GM21529 (cell line): ENCODE measurements around the gene SNN.

ENCODE experiments used
- ATAC-seq: cut with Tn5 transposase; IDR thresholded peaks from one replicate; pipeline ENCODE4 v1.9.1; 2021; ENCODE audit not compliant: unreplicated experiment

The SNN gene

DNA sequence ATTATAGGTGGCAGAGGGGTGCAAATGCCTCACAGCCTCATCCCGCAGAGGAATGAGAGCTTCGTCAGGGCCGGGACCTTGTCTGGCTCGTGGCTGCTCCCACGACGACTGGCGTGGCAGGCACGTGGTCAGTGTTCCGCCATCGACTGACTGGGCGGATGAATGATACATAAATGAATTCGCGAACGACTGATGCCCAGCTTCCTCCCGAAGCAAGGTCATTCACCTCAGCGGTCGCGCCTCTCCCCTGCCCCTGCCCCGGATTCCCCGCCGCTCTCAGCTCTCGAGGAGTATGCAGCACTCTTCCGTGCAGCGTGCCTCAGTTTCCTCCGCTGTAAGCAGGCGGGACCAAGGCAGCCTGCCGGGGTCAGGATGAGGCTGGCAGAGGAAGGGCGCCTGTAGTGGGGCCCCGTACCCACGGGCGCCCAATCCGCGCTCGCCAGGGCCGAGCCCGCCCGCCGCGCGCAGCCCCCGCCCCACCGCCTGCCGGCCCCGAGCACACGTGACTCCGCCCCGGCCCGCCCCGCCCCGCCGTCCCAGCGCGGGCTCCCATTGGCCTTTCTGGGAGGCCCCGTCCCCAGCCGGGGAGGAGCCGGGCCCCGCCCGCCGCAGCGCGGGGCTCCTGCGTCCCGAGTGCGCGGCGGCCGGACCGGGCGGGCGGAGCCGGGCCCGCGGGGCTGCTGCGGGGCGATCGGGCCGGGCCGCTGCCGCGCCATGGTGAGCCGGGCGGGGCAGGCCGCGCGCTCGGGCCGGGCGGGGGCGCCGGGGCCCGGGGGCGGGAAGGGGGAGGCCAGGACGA lies at the start of gene SNN:
Gene SNN (plus strand): TSS at position 632 of the 799 bp plus-strand sequence. CDS start 7,605 bp downstream, outside the sequence.
- ATAC-seq: peak; percentile 55

DNA sequence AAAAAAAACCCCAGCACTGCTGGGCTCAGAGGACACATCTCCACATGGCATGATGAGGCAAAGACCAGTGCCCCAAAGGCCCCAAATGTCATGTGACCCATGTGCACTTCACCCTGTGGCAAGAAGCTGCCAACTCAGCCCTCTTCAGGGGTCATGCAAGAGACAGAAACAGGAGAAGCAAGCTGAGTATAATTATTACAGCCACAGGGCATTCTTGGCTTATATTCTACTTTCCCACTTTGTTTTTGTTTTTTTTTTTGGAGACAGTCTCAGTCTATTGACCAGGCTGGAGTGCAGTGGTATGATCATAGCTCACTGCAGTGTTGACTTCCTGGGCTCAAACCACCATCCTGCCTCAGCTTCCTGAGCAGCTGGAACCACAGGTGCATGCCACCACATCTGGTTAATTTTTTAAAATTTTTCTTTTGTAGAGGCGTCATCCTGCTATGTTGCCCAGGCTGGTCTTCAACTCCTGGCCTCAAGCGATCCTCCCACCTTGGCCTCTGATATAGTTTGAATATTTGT lies 48.9 kb upstream of the SNN start:
- no peak for ATAC-seq

DNA sequence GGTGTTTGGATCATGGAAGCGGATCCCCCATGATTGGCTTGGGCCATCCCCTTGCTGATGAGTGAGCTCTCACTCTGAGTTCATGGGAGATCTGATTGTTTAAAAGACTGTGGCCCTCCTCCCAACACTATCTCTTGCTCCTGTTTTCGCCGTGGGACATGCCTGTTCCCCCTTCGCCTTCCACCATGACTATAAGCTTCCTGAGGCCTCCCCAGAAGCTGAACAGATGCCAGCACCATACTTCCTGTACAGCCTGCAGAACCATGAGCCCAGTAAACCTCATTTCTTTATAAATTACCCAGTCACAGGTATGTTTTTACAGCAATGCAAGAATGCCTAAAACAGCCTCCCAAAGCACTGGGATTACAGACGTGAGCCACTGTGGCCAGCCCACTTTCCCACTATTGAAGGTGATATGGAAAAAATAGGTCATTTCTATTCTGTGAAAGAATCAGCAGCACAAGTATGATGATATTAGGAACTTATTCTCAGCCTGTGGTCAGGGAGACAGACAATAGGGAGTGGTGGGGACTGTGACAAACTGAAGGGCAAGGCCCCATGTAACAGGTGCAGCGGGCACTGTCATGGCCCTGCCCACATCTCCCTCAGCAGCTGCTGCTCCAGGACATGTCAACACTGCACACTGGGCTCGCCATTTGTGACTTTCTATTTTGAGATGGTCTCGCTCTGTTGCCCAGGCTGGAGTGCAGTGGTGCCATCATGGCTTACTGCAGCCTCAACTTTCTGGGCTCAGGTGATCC lies 47.8 kb upstream of the SNN start:
- no peak for ATAC-seq

DNA sequence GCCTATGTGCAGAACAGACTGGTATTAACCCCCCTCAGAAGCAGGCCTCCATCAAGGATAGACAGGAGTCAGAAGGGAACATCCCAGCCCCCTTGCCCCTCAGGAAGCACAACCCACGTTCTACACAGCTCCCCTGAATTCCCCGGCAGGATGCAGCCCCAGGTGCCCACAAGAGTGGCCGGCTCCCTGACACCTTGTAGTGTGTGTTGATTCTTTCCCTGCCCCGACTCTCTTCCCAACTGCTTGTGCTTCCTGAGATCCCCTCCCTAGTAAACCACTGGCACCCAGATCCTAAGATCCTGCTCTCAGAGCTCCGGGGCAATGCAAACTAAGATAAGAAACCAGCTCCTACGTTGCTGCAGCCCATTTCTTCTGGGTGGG lies 46.7 kb upstream of the SNN start:
- no peak for ATAC-seq

DNA sequence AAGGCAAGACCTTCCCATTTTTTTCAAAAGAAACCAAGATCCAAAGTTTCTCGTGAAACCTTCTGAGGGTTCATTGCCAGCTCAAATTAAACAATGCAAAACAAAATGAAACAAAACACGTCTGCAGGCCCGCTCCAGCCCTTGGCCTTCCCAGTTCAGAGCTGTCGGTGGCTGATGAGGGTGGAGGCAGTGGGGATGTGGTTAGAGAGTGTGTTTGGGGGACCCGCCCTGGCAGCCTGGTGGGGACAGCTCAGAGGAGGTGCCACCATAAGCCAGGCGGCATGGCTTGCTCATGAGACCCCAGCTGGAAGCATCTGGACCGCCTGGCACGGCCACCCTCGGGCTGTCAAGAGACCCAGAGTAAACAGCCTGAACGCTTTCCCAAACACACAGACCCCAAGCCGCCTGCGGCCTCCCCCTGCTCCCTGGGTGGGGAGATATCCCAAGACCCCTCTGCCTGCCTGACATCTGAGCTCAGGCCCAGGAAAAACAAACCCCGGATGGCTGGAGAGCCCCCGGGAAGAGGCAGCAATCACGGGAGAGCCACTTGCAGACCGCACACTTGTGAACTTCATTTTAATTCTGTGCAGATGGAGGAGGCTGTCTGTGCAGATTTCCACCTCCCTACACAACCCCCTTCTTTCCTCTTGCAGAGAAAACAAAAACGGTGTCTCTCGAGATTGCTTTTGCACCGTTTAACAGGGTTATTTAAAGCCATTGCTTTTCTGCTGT lies 46.2 kb upstream of the SNN start:
- no peak for ATAC-seq

DNA sequence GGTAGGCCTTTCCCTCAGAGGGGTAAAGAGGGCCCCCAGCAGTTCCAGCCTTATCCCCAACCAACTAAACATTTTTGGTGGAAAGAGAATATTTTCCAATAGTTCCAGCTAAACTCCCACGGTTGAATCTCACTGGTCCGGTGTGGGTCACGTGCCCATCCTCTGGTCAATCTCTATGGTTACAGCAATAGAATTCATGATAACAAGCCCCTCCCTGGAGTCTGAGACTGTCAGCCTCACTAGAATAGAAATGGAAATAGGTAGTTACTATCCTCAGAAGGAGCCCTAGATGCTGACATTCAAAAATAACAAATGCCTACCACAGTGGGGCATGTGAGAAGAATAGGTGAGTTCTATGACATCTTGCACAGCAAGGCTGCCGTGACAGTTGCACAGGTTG lies 44.0 kb upstream of the SNN start:
- no peak for ATAC-seq

DNA sequence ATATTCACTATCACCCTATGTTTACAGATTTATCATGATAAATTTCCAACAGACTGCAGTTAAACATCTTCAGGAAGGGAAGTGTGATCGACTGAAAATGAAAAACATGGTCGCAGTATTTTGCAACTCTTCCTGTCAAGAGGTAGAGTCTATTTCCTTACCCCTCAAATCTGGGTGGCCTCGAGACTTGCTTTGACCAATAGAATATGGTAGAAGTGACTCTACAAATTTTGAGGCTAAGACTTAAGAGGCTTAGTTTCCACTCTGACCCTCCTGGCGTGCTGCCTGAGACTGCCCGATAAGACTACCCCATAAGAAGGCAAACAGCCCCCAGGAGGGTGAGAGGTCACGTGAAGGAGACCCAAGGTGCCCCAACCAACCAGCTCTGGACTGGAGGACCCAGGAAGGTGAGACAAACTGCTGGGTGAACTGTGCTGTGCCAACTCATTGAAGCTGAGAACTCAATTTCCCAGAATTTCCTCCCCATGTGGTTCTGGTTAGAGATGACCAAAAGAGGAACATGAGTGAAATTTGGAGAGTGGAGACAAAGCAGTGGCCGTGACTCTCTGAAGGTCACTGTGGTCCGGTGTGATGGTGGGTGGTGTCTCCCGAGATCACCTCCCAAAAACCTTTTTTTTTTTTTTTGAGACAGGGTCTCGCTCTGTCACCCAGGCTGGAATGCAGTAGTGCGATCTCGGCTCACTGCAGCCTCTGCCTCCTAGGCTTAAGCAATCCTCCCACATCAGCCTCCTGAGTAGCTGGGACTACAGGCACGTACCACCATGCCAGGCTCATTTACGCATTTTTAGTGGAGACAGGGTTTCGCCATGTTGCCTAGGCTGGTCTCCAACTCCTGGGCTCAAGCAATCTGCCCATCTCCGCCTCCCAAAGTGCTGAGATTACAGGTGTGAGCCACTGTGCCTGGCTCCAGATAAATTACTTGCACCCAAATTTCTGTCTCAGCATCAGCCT lies 43.3 kb upstream of the SNN start:
- no peak for ATAC-seq

DNA sequence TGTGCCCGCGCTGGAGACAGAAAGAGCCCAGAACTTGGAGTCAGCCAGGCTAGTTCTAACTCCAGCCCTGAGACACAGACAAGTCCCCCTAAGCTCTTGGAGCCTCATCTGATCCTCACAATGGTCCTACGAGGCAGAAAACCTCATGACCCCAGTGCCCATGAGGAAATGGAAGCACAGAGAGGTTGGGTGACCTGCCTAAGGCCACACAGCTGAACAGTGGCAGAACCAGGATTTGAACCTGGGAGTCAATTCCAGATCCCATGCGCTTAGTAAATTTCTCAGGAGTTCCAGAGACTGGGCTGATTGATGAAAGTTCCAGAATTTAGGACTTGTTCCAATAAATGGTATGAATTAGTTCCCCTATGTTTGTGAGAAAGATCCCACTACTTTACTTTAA lies 42.5 kb upstream of the SNN start:
- no peak for ATAC-seq

DNA sequence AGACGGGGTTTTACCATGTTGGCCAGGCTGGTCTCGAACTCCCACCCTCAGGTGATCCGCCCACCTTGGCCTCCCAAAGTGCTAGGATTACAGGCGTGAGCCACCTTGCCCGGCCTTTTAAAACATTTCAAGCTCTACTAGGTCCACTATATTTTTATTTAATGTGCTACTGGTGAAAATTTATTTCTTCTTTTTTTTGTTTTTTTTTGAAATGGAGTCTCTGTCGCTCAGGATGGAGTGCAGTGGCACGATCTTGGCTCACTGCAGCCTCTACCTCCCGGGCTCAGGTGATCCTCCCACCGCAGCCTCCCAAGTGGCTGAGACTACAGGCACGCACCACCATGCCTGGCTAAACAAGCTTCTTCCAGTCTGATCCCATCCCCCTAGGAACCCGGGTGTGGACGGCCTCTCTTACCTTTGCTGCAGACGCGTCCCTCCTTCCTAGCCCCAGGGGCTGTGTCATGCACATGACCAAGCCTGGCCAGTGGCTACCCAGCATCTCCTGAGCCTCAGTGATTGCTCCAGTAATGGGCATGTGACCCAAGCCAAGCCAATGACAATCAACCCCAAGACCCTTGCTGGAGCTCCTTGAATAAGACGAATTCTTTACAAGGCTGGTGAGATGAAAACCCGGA lies 41.5 kb upstream of the SNN start:
- no peak for ATAC-seq

DNA sequence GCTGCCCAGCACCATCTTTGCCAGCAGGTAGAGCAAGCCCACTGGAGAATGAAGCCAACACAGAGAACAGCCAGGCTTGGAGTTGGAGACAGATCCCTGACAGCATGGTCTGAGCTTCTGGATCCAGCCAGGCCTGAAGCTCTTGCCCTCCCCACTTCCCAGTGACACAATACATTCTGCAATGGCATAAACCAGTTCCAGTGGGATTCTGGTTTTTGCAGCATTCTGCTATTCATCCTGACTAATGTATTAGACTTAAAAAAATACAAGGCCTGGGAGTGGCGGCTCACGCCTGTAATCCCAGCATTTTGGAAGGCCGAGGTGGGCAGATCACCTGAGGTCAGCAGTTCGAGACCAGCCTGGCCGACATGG lies 41.0 kb upstream of the SNN start:
- ATAC-seq: no peak

DNA sequence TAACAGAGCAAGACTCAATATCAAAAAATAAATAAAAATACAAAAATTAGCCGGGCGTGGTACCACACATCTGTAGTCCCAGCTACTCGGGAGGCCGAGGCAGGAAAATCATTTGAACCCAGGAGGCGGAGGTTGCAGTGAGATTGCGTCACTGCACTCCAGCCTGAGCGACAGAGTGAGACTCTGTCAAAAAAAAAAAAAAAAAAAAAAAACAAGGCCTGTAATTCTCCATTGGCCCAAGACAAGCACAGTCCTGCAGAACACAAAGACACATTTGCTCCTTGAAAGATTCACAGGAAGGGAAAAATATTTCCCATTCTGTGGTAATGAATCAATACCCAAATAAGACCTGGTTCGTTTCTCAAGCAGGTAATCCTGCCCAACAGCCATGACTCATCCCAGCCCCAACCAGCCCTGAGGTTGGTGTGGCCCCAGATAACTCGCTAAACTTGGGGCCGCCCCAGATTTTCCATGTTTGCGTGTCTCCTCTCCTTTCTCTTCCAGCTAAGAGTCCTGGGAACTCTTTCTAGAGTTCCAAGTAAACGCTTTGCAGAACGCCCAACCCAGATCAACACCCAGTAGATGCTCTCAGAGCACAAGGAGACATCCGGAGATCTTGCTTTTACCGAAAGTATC lies 40.3 kb upstream of the SNN start:
- no peak for ATAC-seq

DNA sequence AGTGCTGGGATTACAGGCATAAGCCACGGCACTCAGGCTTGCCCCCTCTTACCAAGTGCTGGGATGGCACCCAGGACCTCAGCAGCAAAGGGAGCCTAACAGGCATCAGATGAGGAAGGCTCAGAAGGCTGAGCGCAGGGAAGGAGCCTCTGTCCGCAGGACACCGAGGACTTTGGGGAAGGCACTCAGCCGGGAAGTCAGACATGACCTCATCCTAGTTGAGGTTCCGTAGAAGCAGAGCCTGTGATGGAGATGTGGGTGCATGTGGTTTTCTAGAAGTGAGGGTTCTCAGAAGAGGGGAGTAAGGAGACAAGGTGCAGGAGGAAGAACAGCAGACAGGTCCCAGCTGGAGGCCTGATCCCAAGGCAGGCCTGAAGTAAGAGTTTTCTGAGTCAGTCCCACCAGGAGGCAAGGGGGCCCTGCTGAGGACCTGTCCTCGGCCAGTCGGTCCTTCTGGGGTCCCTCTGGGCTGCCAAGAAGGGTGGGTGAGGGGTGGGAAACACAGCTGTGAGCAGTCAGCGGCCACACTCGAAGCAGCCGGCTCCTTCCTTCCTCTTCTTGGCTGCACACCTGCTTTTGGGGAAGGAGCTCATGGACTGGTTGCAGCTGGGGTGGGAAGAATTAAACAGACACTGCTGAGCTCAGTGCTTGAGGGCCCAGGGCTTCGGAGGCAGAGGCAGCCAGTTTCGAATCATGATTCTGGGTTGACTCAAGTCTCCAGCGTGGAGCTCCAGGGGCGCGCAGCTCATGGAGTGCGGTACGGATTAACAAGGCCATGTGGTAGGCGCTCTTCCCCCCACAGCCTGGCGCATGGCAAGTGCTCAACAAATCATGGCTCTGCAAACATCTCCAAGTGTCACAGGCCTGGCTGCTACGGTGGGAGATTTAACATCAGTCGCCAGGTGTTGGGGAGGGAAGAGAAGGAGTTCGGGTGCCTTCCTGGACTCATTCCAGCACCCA lies 38.9 kb upstream of the SNN start:
- no peak for ATAC-seq

DNA sequence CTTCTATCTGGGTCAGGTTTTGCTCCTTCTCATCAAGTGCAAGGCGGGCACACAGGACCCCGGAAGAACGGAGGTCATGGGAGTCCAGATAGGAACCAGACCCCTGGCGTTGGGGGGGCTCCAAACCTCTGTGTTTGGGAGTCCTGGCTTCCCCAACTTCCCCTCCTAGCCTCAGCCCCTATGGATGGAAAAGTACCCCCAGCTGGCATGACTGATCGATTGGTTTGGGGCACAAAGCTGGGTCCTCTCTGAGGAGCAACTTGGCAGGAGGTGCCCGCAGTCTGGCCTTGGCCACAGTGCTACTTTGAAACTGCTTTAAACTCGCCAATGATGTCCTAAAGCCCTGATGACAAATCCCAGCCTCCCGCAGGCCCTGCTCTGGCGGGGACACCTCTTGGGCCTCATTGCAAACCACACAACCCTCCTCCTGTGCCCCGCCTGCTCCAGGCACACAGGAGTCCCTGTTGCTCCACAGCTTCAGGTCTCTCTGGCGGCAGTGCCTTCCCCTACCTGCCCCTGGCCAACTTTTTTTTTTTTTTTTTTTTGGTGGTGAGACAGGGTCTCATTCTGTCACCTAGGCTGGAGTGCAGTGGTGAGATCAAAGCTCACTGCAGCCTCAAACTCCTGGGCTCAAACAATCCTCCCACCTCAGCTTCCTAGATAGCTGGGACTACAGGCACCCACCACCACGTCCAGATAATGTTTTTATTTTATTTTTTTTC lies 38.0 kb upstream of the SNN start:
- no peak for ATAC-seq

DNA sequence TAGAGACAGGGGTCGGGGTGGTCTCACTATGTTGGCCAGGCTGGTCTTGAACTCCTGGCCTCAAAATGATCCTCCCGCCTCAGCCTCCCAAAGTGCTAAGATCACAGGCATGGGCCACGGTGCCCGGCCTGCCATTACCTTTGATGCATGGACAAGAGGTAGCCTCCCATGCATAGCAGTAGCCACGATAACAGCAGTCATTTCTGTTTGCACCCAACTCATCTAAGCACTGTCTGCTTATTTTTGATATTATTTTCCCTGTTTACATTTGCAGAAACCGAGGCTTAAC lies 37.5 kb upstream of the SNN start:
- no peak for ATAC-seq

DNA sequence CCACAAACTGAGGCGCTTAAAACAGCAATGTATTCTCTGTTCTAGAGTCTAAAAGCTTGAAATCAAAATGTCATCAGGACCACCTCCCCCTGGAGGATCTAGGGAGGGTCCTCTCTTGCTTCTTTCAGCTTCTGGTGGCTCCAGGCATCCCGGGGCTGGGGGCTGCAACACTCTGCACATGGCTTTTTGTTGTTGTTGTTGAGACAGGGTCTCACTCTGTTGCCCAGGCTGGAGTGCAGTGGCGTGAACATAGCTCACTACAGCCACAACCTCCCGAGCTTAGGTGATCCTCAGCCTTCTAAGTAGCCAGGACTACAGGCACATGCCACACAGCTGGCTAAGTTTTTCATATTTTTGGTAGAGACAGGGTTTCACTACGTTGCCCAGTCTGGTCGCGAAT lies 37.0 kb upstream of the SNN start:
- no peak for ATAC-seq

DNA sequence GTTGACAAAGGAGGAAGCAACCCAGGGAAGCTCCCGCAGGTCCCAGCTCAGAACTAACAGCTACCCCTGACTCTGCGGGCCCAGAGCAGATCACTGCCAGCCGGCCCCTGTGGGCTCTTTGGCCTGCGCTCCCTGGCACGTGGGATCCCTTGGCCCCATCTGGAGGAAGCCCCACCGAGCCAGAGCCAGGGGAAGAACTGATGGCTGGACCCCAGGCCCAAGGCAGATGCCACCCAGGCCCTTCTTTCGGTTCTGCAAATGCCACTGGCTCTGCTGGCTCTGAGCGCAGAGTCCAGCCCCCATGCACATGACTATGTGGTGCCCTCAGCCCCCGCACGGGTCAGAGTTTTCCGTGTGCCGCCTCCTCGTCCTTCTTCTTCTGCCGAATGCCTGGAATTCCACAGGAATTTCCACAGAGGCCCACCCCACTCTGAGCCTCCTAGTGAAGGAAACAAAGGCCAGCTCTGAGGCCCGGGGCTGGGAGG lies 35.8 kb upstream of the SNN start:
- no peak for ATAC-seq

DNA sequence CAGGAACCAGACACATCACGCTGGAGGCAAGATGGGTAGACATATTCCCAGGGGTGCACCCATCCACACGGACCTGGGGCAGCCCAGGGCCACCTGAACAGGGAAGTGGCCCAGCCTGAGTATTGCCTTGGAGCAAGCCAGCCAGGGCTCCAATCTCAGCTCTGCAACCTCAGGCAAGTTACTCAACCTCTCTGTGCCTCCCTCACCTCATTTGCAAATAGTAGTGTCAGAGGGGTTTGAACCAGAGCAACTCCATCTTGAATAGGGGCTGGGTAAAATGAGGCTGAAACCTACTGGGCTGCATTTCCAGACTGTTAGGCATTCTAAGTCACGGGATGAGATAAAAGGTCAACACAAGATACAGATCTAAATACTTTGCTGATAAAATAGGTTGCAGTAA lies 35.1 kb upstream of the SNN start:
- ATAC-seq: no peak

DNA sequence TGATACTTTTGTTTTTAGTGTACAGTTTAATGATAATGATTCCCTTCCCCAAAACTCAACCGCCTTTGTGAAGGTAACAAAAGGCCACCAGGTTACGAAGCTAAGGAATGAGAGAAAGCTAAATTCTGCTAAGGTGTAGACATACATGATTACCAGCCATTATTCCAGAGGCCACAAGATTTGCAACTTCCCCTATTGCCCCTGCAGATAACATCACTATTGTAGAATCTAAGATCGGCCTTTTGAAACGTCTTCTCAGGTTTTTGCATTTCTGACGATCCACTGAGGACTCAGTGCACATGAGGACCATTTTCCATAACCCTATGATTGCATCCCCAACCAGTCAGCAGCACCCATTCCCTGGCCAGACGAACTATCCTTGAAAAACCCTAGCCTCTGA lies 33.9 kb upstream of the SNN start:
- no peak for ATAC-seq
